Measurements from ENCODE around the gene DSTN.

The DSTN gene

DNA sequence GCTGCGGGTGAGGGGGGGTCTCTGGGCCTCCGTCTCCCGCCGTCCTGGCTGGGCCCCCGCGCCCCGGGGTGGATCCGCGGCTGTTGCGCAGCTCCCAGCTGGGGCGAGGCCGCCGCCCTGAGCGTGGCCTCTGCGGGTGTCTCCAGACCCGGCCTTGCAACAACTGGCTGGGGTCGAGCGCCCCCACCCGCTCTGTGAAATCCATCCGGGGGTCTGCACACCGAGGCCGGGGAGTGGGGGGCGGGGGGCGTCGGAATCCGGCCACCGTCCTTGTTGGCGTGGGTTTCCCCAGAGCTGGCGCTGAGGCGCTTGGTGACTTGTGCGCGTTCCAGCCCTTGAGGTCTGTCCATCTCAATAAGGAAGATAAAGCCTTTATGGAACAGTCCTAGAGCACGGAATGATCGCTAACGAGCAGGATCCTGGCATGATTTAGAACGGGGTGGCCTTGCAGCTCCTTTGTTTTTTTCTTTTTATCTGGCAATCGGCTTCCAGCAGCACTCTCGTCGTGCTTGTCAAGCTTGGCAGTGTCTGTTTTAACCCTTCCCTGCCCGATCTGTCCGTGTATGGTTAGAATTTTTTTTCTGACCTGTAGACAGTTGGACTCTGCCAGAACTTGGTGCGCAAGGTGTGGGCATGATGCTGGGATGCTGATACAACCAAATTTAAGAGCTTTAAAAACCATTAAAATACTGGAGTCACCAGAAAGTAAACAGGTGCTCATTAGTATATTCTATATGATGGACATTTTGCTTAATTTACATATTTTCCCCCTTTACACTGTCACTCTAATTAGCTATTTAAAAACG lies 675 bp downstream of the DSTN start:
- H3K9me3 ChIP-seq (replicated peaks in 1 of 2; ENCODE audit: control insufficient read depth in 2 of 2, insufficient read depth in 1 of 2, low read depth in 1 of 2, low read length in 2 of 2) = no peaks in the 10 kb centered on the region
- H4K91ac ChIP-seq (ENCODE audit: low read depth, low read length, poor library complexity) = no peak overlapping the region
- H3K36me3 ChIP-seq (replicated peaks in 1 of 2; ENCODE audit: control insufficient read depth in 2 of 2, insufficient read depth in 2 of 2, low read length in 2 of 2) = peaks cover 0 to 10% of the 10 kb centered on the region in 2 donors
- H3K4me1 ChIP-seq (ENCODE audit: control insufficient read depth in 2 of 2, insufficient read depth in 1 of 2, low read depth in 1 of 2, low read length in 2 of 2) = peaks cover 6 to 7% of the 10 kb centered on the region in 2 donors
- H3K9ac ChIP-seq (ENCODE audit: low read depth, low read length, poor library complexity) = peak overlapping the region; percentile 93
- H2AK5ac ChIP-seq (ENCODE audit: low read depth, low read length) = no peak overlapping the region
- H3K27ac ChIP-seq (replicated peaks; ENCODE audit: low read length) = peak overlapping the region; percentile 92
- peak overlapping the region; percentile 81 for H2BK15ac ChIP-seq (ENCODE audit: low read length)
- no peak overlapping the region for H3K4ac ChIP-seq (ENCODE audit: low read length)
- H2BK5ac ChIP-seq (ENCODE audit: low read length) = peak overlapping the region; percentile 98
- peak overlapping the region; percentile 90 for H2BK120ac ChIP-seq (ENCODE audit: low read depth, low read length)
- peak overlapping the region; percentile 97 for H3K18ac ChIP-seq (ENCODE audit: low read length)
- peak overlapping the region; percentile 75 to 99 for H3K4me3 ChIP-seq (ENCODE audit: low read length in 2 of 2)
- peaks cover 2% of the 10 kb centered on the region for H3K79me1 ChIP-seq (ENCODE audit: low read depth, low read length)
- H3K27me3 ChIP-seq (ENCODE audit: control insufficient read depth in 3 of 3, insufficient read depth in 3 of 3, low read depth in 1 of 3, low read length in 3 of 3) = peaks cover 0 to 3% (median 3%) of the 10 kb centered on the region in 3 experiments
- H3K14ac ChIP-seq (ENCODE audit: low read length) = peak overlapping the region; percentile 95
- peak; percentile 64 for DNase-seq (ENCODE audit: low spot score)
- H4K8ac ChIP-seq (ENCODE audit: low read depth, low read length) = no peak overlapping the region
- no peak overlapping the region for H2BK12ac ChIP-seq (ENCODE audit: low read length)
- H3K4me2 ChIP-seq (ENCODE audit: insufficient read depth, low read length, poor library complexity, severe bottlenecking) = peak overlapping the region; percentile 78
- no peak overlapping the region for H3K23ac ChIP-seq (ENCODE audit: low read depth, low read length, poor library complexity)
- WGBS, 2 donors (ENCODE audit: extremely low coverage in 2 of 2, insufficient read length in 2 of 2, insufficient replicate concordance in 1 of 2) = no CpG with 5 or more reads among the region's 43 CpGs
- peak overlapping the region; percentile 97 for H2AFZ ChIP-seq (ENCODE audit: low read length)

GRCh38 chr20:17571153-17571527 lies 1.3 kb downstream of the DSTN start:
- H3K79me1 ChIP-seq (ENCODE audit: low read depth, low read length) = peaks cover 2% of the 10 kb centered on the region
- no peak overlapping the region for H3K14ac ChIP-seq (ENCODE audit: low read length)
- H3K27ac ChIP-seq (replicated peaks; ENCODE audit: low read length) = no peak overlapping the region
- H3K9me3 ChIP-seq (replicated peaks in 1 of 2; ENCODE audit: control insufficient read depth in 2 of 2, insufficient read depth in 1 of 2, low read depth in 1 of 2, low read length in 2 of 2) = no peaks in the 10 kb centered on the region
- no CpG with 5 or more reads among the region's 6 CpGs for WGBS, 2 donors (ENCODE audit: extremely low coverage in 2 of 2, insufficient read length in 2 of 2, insufficient replicate concordance in 1 of 2)
- peaks cover 6 to 7% of the 10 kb centered on the region in 2 donors for H3K4me1 ChIP-seq (ENCODE audit: control insufficient read depth in 2 of 2, insufficient read depth in 1 of 2, low read depth in 1 of 2, low read length in 2 of 2)
- peak overlapping the region; percentile 78 for H3K4me2 ChIP-seq (ENCODE audit: insufficient read depth, low read length, poor library complexity, severe bottlenecking)
- H2BK120ac ChIP-seq (ENCODE audit: low read depth, low read length) = no peak overlapping the region
- no peak overlapping the region for H2BK5ac ChIP-seq (ENCODE audit: low read length)
- H3K27me3 ChIP-seq (ENCODE audit: control insufficient read depth in 3 of 3, insufficient read depth in 3 of 3, low read depth in 1 of 3, low read length in 3 of 3) = peaks cover 0 to 3% (median 3%) of the 10 kb centered on the region in 3 experiments
- H2BK12ac ChIP-seq (ENCODE audit: low read length) = no peak overlapping the region
- no peak overlapping the region for H4K91ac ChIP-seq (ENCODE audit: low read depth, low read length, poor library complexity)
- no peak overlapping the region for H2AFZ ChIP-seq (ENCODE audit: low read length)
- peaks cover 0 to 10% of the 10 kb centered on the region in 2 donors for H3K36me3 ChIP-seq (replicated peaks in 1 of 2; ENCODE audit: control insufficient read depth in 2 of 2, insufficient read depth in 2 of 2, low read length in 2 of 2)
- no peak overlapping the region for H4K8ac ChIP-seq (ENCODE audit: low read depth, low read length)
- no peak overlapping the region for H2BK15ac ChIP-seq (ENCODE audit: low read length)
- H3K9ac ChIP-seq (ENCODE audit: low read depth, low read length, poor library complexity) = no peak overlapping the region
- H3K18ac ChIP-seq (ENCODE audit: low read length) = no peak overlapping the region
- DNase-seq (ENCODE audit: low spot score) = no peak
- no peak overlapping the region for H3K4ac ChIP-seq (ENCODE audit: low read length)
- H2AK5ac ChIP-seq (ENCODE audit: low read depth, low read length) = no peak overlapping the region
- H3K23ac ChIP-seq (ENCODE audit: low read depth, low read length, poor library complexity) = no peak overlapping the region
- peak overlapping the region in 1 of 2 donors; percentile 75 for H3K4me3 ChIP-seq (ENCODE audit: low read length in 2 of 2)

DNA sequence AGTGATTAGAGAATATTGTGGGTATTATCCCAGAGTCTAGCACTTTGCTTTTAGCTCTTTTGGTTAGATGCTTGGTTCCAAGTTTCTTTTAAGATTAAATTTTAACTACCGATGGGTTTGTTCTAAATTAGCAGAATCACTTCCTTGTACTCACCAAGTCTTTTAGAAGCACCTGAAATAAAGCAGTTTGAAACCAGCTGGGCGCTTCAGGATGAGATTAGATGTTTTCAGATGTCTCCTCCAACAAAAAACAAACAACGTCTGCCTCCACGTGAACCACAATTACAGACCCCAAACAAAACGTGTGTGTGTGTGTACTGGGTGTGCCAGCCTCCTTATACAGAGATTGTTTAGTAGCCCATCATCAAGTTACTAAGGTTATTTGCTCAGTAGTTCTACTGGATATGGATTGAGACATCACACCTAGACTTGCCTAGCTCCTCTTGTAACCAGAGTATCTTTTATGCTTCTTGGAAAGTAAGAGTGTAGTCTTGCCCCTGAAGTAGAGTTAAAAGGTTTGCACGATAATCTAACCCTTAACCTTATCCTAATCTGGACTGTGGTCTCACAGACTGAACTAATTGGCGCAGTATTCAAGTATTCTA lies 2.3 kb downstream of the DSTN start:
- Histone ChIP-seq H3K27ac (replicated peaks; ENCODE audit: low read length) (no peak overlapping the region), H3K9ac (ENCODE audit: low read depth, low read length, poor library complexity) (no peak overlapping the region)

GRCh38 chr20:17573463-17573862 lies 3.6 kb downstream of the DSTN start:
- H2BK5ac ChIP-seq (ENCODE audit: low read length) = no peak overlapping the region
- H4K91ac ChIP-seq (ENCODE audit: low read depth, low read length, poor library complexity) = no peak overlapping the region
- no peak overlapping the region for H2BK12ac ChIP-seq (ENCODE audit: low read length)
- H3K18ac ChIP-seq (ENCODE audit: low read length) = no peak overlapping the region
- H2AK5ac ChIP-seq (ENCODE audit: low read depth, low read length) = no peak overlapping the region
- H3K9me3 ChIP-seq (replicated peaks in 1 of 2; ENCODE audit: control insufficient read depth in 2 of 2, insufficient read depth in 1 of 2, low read depth in 1 of 2, low read length in 2 of 2) = no peaks in the 10 kb centered on the region
- no peak for DNase-seq (ENCODE audit: low spot score)
- H3K4me2 ChIP-seq (ENCODE audit: insufficient read depth, low read length, poor library complexity, severe bottlenecking) = no peak overlapping the region
- H3K4me3 ChIP-seq (ENCODE audit: low read length in 2 of 2) = no peak overlapping the region
- H4K8ac ChIP-seq (ENCODE audit: low read depth, low read length) = no peak overlapping the region
- H3K23ac ChIP-seq (ENCODE audit: low read depth, low read length, poor library complexity) = no peak overlapping the region
- H2BK15ac ChIP-seq (ENCODE audit: low read length) = no peak overlapping the region
- H3K9ac ChIP-seq (ENCODE audit: low read depth, low read length, poor library complexity) = no peak overlapping the region
- H2AFZ ChIP-seq (ENCODE audit: low read length) = no peak overlapping the region
- H3K4ac ChIP-seq (ENCODE audit: low read length) = no peak overlapping the region
- H3K4me1 ChIP-seq (ENCODE audit: control insufficient read depth in 2 of 2, insufficient read depth in 1 of 2, low read depth in 1 of 2, low read length in 2 of 2) = peaks cover 4 to 5% of the 10 kb centered on the region in 2 donors
- H3K14ac ChIP-seq (ENCODE audit: low read length) = no peak overlapping the region
- H3K27ac ChIP-seq (replicated peaks; ENCODE audit: low read length) = no peak overlapping the region
- H3K79me1 ChIP-seq (ENCODE audit: low read depth, low read length) = peaks cover 2% of the 10 kb centered on the region
- peaks cover 0 to 2% (median 0%) of the 10 kb centered on the region in 3 experiments for H3K27me3 ChIP-seq (ENCODE audit: control insufficient read depth in 3 of 3, insufficient read depth in 3 of 3, low read depth in 1 of 3, low read length in 3 of 3)
- WGBS, 2 donors (ENCODE audit: extremely low coverage in 2 of 2, insufficient read length in 2 of 2, insufficient replicate concordance in 1 of 2) = no CpG with 5 or more reads among the region's 3 CpGs
- no peak overlapping the region for H2BK120ac ChIP-seq (ENCODE audit: low read depth, low read length)
- peaks cover 0 to 10% of the 10 kb centered on the region in 2 donors for H3K36me3 ChIP-seq (replicated peaks in 1 of 2; ENCODE audit: control insufficient read depth in 2 of 2, insufficient read depth in 2 of 2, low read length in 2 of 2)

More for the DNA sequence above, 2.3 kb downstream of the DSTN start:
- Histone ChIP-seq H3K36me3 (replicated peaks in 1 of 2; ENCODE audit: control insufficient read depth in 2 of 2, insufficient read depth in 2 of 2, low read length in 2 of 2) (peaks cover 0 to 10% of the 10 kb centered on the region in 2 donors), H3K4me2 (ENCODE audit: insufficient read depth, low read length, poor library complexity, severe bottlenecking) (no peak overlapping the region), H4K91ac (ENCODE audit: low read depth, low read length, poor library complexity) (no peak overlapping the region), H3K18ac (ENCODE audit: low read length) (no peak overlapping the region), H2BK12ac (ENCODE audit: low read length) (no peak overlapping the region), H2BK15ac (ENCODE audit: low read length) (no peak overlapping the region), H3K79me1 (ENCODE audit: low read depth, low read length) (peaks cover 2% of the 10 kb centered on the region), H2BK120ac (ENCODE audit: low read depth, low read length) (no peak overlapping the region), H3K4me1 (ENCODE audit: control insufficient read depth in 2 of 2, insufficient read depth in 1 of 2, low read depth in 1 of 2, low read length in 2 of 2) (peaks cover 6 to 7% of the 10 kb centered on the region in 2 donors), H2AK5ac (ENCODE audit: low read depth, low read length) (no peak overlapping the region), H2BK5ac (ENCODE audit: low read length) (no peak overlapping the region), H3K4ac (ENCODE audit: low read length) (no peak overlapping the region), H3K27me3 (ENCODE audit: control insufficient read depth in 3 of 3, insufficient read depth in 3 of 3, low read depth in 1 of 3, low read length in 3 of 3) (peaks cover 0 to 3% (median 3%) of the 10 kb centered on the region in 3 experiments), H4K8ac (ENCODE audit: low read depth, low read length) (no peak overlapping the region), H2AFZ (ENCODE audit: low read length) (no peak overlapping the region), H3K9me3 (replicated peaks in 1 of 2; ENCODE audit: control insufficient read depth in 2 of 2, insufficient read depth in 1 of 2, low read depth in 1 of 2, low read length in 2 of 2) (no peaks in the 10 kb centered on the region), H3K14ac (ENCODE audit: low read length) (no peak overlapping the region), H3K4me3 (ENCODE audit: low read length in 2 of 2) (no peak overlapping the region), H3K23ac (ENCODE audit: low read depth, low read length, poor library complexity) (no peak overlapping the region)
- DNase-seq (ENCODE audit: low spot score) = no peak
- WGBS, 2 donors (ENCODE audit: extremely low coverage in 2 of 2, insufficient read length in 2 of 2, insufficient replicate concordance in 1 of 2) = no CpG with 5 or more reads among the region's 7 CpGs
